RPMI7951 (cell line): ENCODE data around the gene GGTLC1. TPM values are rescaled to one million over a fixed set of nuclear protein-coding genes. Genes with fewer than 3 reads are reported as not detected.

Experiments
- DNase-seq: peaks from one replicate; pipeline ENCODE4 v3.0.0-alpha.2; 2012; ENCODE audit warnings: low read depth
- total RNA-seq: library from RNA; depleted of rRNA; stranded (reverse); fragments of >200 nt; shearing (Covaris generic); gene quantifications from 2 replicates; pipeline ENCODE4 v1.2.3, GENCODE V29; 2014; rRNA removed

The GGTLC1 gene
- total RNA-seq, 1 experiment from 2014 or later = not detected

DNA sequence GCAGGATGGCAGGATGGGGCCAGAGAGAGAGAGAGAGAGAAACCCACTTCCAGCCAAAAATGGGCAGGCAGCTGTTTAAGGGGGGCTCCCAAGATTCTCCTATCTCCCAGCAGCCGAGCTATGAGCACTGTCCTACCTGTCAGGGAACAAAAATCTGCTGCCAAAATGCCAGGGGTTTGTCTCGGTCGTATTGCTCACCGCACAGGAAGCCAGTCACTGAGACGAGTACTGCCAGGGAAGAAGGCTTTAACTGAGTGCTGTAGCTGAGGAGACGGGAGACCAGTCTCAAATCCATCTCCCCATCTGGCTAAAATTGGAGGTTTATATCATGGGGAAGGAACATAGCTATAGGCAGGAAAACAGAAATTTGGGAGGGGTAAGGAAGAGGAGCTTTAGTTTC, 22.3 kb downstream of the GGTLC1 start:
- no peak for DNase-seq

DNA sequence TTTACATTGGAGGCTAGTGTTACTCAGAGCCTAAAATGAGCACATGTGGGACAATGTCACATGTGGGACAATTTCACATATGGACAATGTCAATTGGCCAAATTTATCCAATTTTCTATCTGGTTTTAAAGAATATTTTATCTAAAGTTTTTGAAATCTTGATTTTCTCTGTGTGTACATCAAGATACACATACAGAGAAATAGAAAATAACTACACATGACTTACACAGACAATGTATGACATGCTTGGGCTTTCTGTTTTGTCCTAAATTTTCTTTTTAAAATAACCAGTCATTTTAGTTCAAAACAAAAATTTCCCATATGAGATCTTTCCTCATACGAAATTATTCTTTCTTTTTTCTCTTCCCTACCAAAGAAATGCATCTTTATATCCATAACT, 24.6 kb downstream of the GGTLC1 start:
- no peak for DNase-seq

DNA sequence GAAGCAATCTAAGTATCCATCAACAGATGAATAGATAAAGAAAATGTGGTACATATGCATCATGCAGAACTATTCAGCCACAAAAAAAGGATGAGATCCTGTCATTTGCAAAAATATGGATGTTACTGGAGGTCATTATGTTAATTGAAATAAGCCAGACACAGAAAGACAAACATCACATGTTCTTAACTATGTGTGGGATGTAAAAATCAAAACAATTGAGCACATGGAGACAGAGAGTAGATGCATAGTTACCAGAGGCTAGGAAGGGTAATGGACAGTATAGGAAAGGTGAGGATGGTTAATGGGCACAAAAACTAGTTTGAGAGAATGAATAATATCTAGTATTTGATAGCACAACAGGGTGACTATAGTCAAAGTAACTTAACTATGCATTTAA, 26.3 kb downstream of the GGTLC1 start:
- no peak for DNase-seq

DNA sequence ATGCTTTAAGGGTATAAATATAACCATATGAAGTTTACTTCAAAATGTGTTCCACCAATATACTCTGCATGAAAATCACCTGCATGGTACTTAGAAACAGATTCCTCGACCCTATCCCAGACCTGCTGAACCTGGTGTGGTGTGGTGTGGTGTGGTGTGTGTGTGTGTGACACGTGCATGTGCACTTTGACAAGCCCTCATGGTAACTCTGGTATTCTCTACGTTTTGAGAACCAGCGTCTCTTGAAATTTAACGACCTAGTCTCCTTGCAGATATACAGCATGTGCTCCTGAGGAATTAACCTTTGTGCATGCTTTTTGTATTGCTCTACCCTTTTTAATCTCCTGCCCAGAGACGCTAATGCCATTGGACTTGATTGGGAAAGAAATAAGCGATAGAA, 29.5 kb downstream of the GGTLC1 start:
- no peak for DNase-seq

DNA sequence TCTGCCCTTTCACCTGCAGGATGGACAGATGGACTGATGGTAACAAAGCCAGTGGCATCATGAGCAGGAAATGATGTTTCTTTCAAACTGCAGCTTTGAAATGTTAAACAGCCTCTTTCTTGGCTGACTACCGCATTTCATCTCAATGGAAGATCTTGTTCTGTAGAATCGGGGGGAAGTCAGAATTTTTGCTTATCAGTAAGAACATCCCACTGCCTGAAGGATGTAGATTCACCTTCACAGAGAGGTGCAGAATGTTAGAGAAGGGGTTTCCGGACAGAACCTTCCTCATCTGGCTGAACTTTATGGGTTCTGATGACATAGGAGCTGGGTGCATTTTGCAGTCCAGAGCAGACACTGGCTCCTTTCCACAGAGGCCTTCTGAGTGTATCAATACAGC, 32.7 kb downstream of the GGTLC1 start:
- no peak for DNase-seq

DNA sequence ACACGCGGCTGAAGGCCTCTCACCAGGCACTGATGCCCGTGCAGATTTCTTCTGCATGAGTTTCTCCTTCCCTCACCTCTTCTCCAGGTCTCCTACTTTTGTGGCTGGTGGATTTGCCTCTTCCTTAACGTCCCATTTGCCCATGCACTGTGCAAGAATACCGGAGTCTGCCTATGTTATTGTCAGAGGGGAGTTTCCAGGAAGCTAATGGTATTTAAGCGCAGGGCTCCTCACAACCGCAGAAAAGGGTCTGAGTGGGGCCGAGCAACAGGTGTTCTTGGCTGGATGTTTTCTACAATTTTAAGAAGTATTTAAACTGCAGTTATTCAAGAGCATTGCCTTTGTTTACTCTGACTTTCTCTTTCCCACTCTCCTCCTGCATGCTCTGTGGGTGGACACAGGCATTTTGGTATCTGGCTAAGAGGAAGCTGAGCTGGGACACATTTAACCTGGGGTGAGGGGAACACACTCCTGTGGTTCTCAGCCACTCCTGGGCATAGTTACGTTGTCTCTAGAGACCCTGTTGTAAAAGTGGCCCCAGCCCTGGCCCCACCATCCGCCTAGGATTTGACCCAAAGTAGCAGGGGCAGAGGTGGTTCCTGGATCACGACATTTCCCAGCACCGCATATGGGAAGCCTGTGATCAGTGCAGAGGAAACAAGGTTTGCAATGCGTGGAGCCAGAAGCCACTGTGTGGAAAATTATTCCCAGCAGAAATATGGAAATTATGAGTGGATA, 34.4 kb downstream of the GGTLC1 start:
- DNase-seq = no peak

DNA sequence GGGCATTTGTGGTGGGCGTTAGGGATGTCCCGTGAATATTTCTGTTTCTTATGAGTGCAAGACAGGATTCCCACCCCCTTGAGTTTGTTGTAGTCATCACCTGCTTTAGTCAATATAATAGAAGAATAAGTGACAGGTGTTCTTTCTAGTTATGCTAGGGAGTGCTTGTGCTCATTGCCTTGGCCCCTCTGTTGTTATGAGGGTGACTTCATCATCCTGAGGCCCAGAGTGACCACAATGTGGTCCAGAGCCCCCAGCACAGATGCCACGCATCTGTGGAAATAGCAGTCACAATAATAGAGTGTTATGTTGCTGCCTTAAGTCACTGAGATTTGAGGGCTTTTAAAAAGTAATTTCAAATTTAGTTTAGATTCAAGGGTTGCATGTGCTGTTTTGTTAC, 42.4 kb downstream of the GGTLC1 start:
- DNase-seq = no peak

DNA sequence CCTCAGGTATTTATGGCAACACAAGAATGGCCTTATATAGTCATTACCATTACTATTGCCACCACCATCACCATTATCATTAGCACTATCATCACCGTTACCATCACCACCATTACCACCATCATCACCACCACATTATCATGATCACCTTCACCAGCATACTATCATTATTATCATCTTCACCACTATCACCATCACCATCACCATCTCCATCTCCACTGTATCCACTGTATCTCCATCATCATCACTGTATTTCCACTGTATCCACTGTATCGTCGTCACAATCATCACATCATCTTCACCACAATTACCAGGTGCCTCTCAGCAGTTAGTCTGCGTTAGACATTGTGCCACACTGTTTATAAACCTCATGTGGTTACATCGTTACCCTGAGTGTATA, 45.3 kb downstream of the GGTLC1 start:
- no peak for DNase-seq

DNA sequence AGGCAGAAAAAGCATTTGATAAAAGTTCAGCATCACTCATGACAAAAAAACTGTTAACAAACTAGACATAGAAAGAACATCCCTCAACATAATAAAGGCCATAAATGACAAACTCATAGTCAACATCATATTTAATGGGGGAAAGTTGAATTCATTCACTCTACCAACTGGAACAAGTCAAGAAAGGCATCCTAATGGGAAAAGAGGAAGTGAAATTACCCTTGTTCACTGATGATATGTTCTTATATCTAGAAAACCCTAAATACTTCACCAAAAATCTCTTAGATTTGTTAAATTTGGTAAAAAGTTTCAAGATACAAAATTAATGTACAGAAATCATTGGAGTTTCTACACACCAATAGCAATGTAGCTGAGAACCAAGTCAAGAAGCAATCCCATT, 48.9 kb downstream of the GGTLC1 start:
- DNase-seq = no peak

DNA sequence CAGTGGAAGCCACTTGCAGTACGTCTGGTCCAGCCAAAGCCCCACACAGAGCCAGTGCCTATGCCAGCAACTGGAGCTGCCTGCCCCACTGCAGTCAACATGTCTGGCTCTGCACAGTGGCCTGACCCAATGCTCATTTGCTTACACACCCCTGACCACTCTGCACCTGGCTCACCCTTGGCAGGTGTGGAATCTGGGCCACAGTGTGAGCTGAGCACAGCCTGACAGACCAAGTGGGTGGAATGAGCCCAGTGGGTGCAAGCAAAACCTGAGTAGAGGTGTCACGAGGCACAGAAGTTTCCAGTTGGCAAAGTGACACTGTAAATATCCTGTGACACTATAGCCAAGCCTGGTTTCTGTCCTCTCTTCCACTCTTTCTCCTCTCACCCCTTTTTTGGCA, 49.5 kb downstream of the GGTLC1 start:
- no peak for DNase-seq

DNA sequence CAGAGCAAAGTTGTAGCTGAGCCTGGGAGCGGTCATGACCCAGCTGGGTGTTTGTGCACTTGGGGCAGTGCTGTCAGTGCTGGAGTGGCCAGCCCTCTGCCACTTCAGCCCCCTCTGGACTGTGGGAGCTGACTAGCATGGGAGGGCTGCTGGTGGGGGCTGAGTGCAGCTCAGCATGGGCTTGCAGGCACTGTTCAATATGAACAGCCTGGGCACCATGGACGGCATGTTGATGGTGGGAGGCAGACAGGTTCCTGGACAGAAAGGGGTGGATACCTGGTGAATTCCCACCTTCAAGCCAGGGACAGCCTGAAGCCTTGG, 50.5 kb downstream of the GGTLC1 start:
- DNase-seq = no peak

DNA sequence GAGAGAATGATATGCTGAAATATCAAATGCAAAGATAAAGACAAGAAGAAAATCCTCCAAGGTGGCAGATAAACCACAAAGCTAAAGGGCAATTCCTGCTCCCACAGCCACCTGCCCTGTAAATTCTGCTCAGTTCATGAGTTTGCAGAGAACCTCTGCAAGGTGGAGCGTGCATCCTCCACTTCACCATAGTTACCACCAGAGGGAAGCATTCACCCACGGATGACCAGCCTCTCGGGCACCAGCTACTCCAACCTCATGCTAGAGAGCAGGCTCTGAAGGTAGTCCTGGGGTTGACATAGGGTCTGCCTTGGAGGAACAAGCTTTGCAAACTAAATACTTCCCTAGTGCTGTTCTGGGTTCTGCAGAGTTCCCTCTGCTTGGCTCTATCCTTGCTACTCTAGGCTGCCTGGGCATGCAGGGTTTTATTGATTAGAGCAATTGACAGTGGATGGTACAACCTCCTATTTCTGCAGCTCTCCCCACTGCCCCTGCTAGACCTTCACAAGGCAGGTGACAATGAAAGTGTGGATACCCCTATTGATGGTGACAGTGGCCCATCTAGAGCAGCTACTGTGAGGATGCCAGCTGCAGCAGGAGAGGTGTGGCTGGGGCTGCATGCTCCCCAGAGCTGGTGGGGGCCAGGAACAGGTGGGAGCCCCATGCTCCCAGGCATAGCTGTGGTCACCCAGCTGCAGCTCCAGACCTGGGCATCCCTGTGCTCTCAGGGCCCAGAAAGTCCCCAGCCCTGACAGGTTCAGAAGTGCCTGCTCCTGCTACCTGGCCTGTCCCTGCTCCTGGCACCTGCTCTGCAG, 51.1 kb downstream of the GGTLC1 start:
- DNase-seq = peak; percentile 63

Other genes starting within 250 kb of the GGTLC1 start
- gene CST1, start 237.8 kb downstream of the GGTLC1 start, total RNA-seq = 0.68 and 0.84 TPM in 2 replicates
- 0.84 TPM in 1 of 2 replicates, not detected in the other for gene CST2, start 162.1 kb downstream of the GGTLC1 start, total RNA-seq
- not detected in 2 replicates for gene CST5, start 109.0 kb downstream of the GGTLC1 start, total RNA-seq